LNCAP (cell line): ENCODE data around the gene TMC3.

Source experiments
- CTCF ChIP-seq: fragments of 450-650 bp; IDR thresholded peaks from 2 replicates; pipeline ENCODE4 v1.5.1; 2017; ENCODE audit warnings: mild to moderate bottlenecking

Gene TMC3

GRCh38 chr15:81411051-81411450, 37.0 kb upstream of the TMC3 start:
- TF ChIP-seq CTCF, result no peak

- peak; percentile 67 for TF ChIP-seq CTCF
Measured at GRCh38 chr15:81410318-81410753, 36.3 kb upstream of the TMC3 start.

- TF ChIP-seq CTCF, result no peak
Measured at GRCh38 chr15:81407718-81408117, 33.7 kb upstream of the TMC3 start.

- TF ChIP-seq CTCF, result no peak
Measured at GRCh38 chr15:81407176-81407575, 33.2 kb upstream of the TMC3 start.

GRCh38 chr15:81400640-81401236, 26.7 kb upstream of the TMC3 start:
- TF ChIP-seq CTCF, result peak; percentile 81

GRCh38 chr15:81398910-81399551, 25.0 kb upstream of the TMC3 start:
- TF ChIP-seq CTCF, result no peak

- TF ChIP-seq CTCF, result no peak
Measured at GRCh38 chr15:81398456-81398855, 24.4 kb upstream of the TMC3 start.
